ENCODE data around the gene ETV6. TPM values are rescaled to one million over a fixed set of nuclear protein-coding genes. Genes with fewer than 3 reads are reported as not detected.

ETV6 gene
- total RNA-seq, 1 experiment from 2014 or later: 19.3 TPM

GRCh38 chr12:11777962-11778361 is 128.5 kb downstream of the ETV6 start:
- ChIA-PET POLR2A (interaction anchor here (1.6 kb wide), 1 partner anchor 18 kb away, joined by 8 read pairs; no protein-coding TSS in a partner anchor), CTCF (interaction anchor here (1.1 kb wide), 1 partner anchor 23 kb away, joined by 3 read pairs; no protein-coding TSS in a partner anchor)
- BruUV-seq (replicated peaks): no TSS peak
- H3K36me3 Mint-ChIP-seq (ENCODE audit: insufficient read depth, unreplicated experiment): no peaks in the 10 kb centered on the region
- intact Hi-C loops (cut with micrococcal nuclease): no loop called here
- TF ChIP-seq CTCF (IDR thresholded peaks at IDR 0.05; ENCODE audit: unreplicated experiment): no peak
- no peak overlapping the region for H3K27ac Mint-ChIP-seq (ENCODE audit: low read depth, unreplicated experiment)
- peaks cover 7% of the 10 kb centered on the region for H3K4me1 Mint-ChIP-seq (ENCODE audit: insufficient read depth, unreplicated experiment)
- no peaks in the 10 kb centered on the region for H3K27me3 Mint-ChIP-seq (ENCODE audit: insufficient read depth, unreplicated experiment)
- no peak for DNase-seq (ENCODE audit: unreplicated experiment)
- no peak overlapping the region for H3K4me3 Mint-ChIP-seq (ENCODE audit: unreplicated experiment)
- H3K9me3 Mint-ChIP-seq (ENCODE audit: unreplicated experiment): no peaks in the 10 kb centered on the region

- DNase-seq (ENCODE audit: unreplicated experiment): peak; percentile 61
- ChIA-PET POLR2A (interaction anchor here (0.5 to 1.8 kb wide), 8 partner anchors 17 to 533 kb away, joined by 3 to 8 read pairs (median 3); no protein-coding TSS in a partner anchor), CTCF (interaction anchor here (0.5 to 1.1 kb wide), 3 partner anchors 21 to 545 kb away, joined by 3 read pairs; no protein-coding TSS in a partner anchor)
- no peaks in the 10 kb centered on the region for H3K36me3 Mint-ChIP-seq (ENCODE audit: insufficient read depth, unreplicated experiment)
- no peak overlapping the region for H3K4me3 Mint-ChIP-seq (ENCODE audit: unreplicated experiment)
- H3K4me1 Mint-ChIP-seq (ENCODE audit: insufficient read depth, unreplicated experiment): peaks cover 7% of the 10 kb centered on the region
- intact Hi-C loops (cut with micrococcal nuclease): no loop called here
- H3K27ac Mint-ChIP-seq (ENCODE audit: low read depth, unreplicated experiment): peak overlapping the region; percentile 13
- no peak for TF ChIP-seq CTCF (IDR thresholded peaks at IDR 0.05; ENCODE audit: unreplicated experiment)
- no TSS peak for BruUV-seq (replicated peaks)
- H3K9me3 Mint-ChIP-seq (ENCODE audit: unreplicated experiment): no peaks in the 10 kb centered on the region
- H3K27me3 Mint-ChIP-seq (ENCODE audit: insufficient read depth, unreplicated experiment): no peaks in the 10 kb centered on the region
Measured at GRCh38 chr12:11778713-11779685, 129.5 kb downstream of the ETV6 start.

- no peak overlapping the region for H3K4me3 Mint-ChIP-seq (ENCODE audit: unreplicated experiment)
- no peaks in the 10 kb centered on the region for H3K27me3 Mint-ChIP-seq (ENCODE audit: insufficient read depth, unreplicated experiment)
- H3K27ac Mint-ChIP-seq (ENCODE audit: low read depth, unreplicated experiment): no peak overlapping the region
- BruUV-seq (replicated peaks): no TSS peak
- ChIA-PET CTCF (interaction anchor here (1.0 kb wide), 1 partner anchor 19 kb away, joined by 5 read pairs; no protein-coding TSS in a partner anchor), POLR2A (interaction anchor here (0.7 to 1.8 kb wide), 2 partner anchors 8 to 35 kb away, joined by 3 to 4 read pairs; no protein-coding TSS in a partner anchor)
- H3K9me3 Mint-ChIP-seq (ENCODE audit: unreplicated experiment): no peaks in the 10 kb centered on the region
- DNase-seq (ENCODE audit: unreplicated experiment): no peak
- H3K36me3 Mint-ChIP-seq (ENCODE audit: insufficient read depth, unreplicated experiment): no peaks in the 10 kb centered on the region
- no peak for TF ChIP-seq CTCF (IDR thresholded peaks at IDR 0.05; ENCODE audit: unreplicated experiment)
- peaks cover 21% of the 10 kb centered on the region for H3K4me1 Mint-ChIP-seq (ENCODE audit: insufficient read depth, unreplicated experiment)
- intact Hi-C loops (cut with micrococcal nuclease): loop anchor here (10.0 kb wide), 1 partner anchor 104 kb away; no protein-coding TSS in a partner anchor
Measured at GRCh38 chr12:11780521-11781101, 131.1 kb downstream of the ETV6 start.

GRCh38 chr12:11782914-11783420 is 133.5 kb downstream of the ETV6 start:
- Mint-ChIP-seq H3K36me3 (ENCODE audit: insufficient read depth, unreplicated experiment) (no peaks in the 10 kb centered on the region), H3K4me1 (ENCODE audit: insufficient read depth, unreplicated experiment) (peaks cover 25% of the 10 kb centered on the region), H3K27me3 (ENCODE audit: insufficient read depth, unreplicated experiment) (no peaks in the 10 kb centered on the region), H3K4me3 (ENCODE audit: unreplicated experiment) (no peak overlapping the region), H3K9me3 (ENCODE audit: unreplicated experiment) (no peaks in the 10 kb centered on the region), H3K27ac (ENCODE audit: low read depth, unreplicated experiment) (no peak overlapping the region)
- CTCF ChIA-PET: no interaction called here
- no TSS peak for BruUV-seq (replicated peaks)
- TF ChIP-seq CTCF (IDR thresholded peaks at IDR 0.05; ENCODE audit: unreplicated experiment): no peak
- POLR2A ChIA-PET: no interaction called here
- no peak for DNase-seq (ENCODE audit: unreplicated experiment)
- intact Hi-C loops (cut with micrococcal nuclease): loop anchor here (10.0 kb wide), 1 partner anchor 102 kb away; no protein-coding TSS in a partner anchor

Data from MCF 10A (cell line).